H9 (cell line): ENCODE measurements around the gene VIT. TPM values are rescaled to one million over a fixed set of nuclear protein-coding genes. Genes with fewer than 3 reads are reported as not detected.

Experiments used
- DNase-seq: peaks from one replicate; pipeline ENCODE4 v3.0.0-alpha.2; 2017
- H2AFZ ChIP-seq: one replicate; pipeline ENCODE4 v1.6.1; 2013; ENCODE audit warnings: mild to moderate bottlenecking, low read length, control low read depth, moderate library complexity
- H2AK5ac ChIP-seq: 2 replicates; pipeline ENCODE4 v1.6.1; 2013; ENCODE audit warnings: low read length, control low read depth, mixed read lengths; ENCODE audit not compliant: insufficient read length
- H2BK120ac ChIP-seq: one replicate; pipeline ENCODE4 v1.6.1; 2013; ENCODE audit warnings: low read depth, mild to moderate bottlenecking, low read length, control low read depth, inconsistent platforms; ENCODE audit not compliant: poor library complexity, severe bottlenecking
- H2BK12ac ChIP-seq: 2 replicates; pipeline ENCODE4 v1.6.1; 2013; ENCODE audit warnings: low read length, control low read depth, mixed read lengths, low read depth; ENCODE audit not compliant: insufficient read length
- H2BK15ac ChIP-seq: 2 replicates; pipeline ENCODE4 v1.6.1; 2013; ENCODE audit warnings: low read depth, low read length, control low read depth
- H2BK20ac ChIP-seq: one replicate; pipeline ENCODE4 v1.6.1; 2013; ENCODE audit warnings: low read depth, mild to moderate bottlenecking, low read length, control low read depth, inconsistent platforms; ENCODE audit not compliant: poor library complexity, severe bottlenecking
- H2BK5ac ChIP-seq: 2 replicates; pipeline ENCODE4 v1.6.1; 2013; ENCODE audit warnings: low read length, control low read depth, mixed read lengths; ENCODE audit not compliant: insufficient read length
- H3K14ac ChIP-seq: 2 replicates; pipeline ENCODE4 v1.6.1; 2013; ENCODE audit warnings: low read length, control low read depth; ENCODE audit not compliant: insufficient read depth
- H3K18ac ChIP-seq: 2 replicates; pipeline ENCODE4 v1.6.1; 2013; ENCODE audit warnings: low read depth, mild to moderate bottlenecking, mixed read lengths, low read length, control low read depth; ENCODE audit not compliant: insufficient read length
- H3K23ac ChIP-seq: 2 replicates; pipeline ENCODE4 v1.6.1; 2013; ENCODE audit warnings: low read length, control low read depth, mixed read lengths, low read depth; ENCODE audit not compliant: insufficient read length
- H3K23me2 ChIP-seq: 2 replicates; pipeline ENCODE4 v1.6.1; 2013; ENCODE audit warnings: low read depth, mild to moderate bottlenecking, mixed read lengths, low read length, control low read depth; ENCODE audit not compliant: insufficient read length, poor library complexity, severe bottlenecking
- H3K27ac ChIP-seq: 2 replicates; pipeline ENCODE4 v1.5.1; 2013; ENCODE audit warnings: low read length, control low read depth, mixed read lengths, low read depth; ENCODE audit not compliant: insufficient read length
- H3K27me3 ChIP-seq: 2 replicates; pipeline ENCODE4 v1.6.1; 2013; ENCODE audit warnings: low read length, control low read depth, inconsistent platforms; ENCODE audit not compliant: insufficient read depth
- H3K4ac ChIP-seq: 2 replicates; pipeline ENCODE4 v1.6.1; 2013; ENCODE audit warnings: low read depth, mild to moderate bottlenecking, control low read depth, inconsistent platforms, low read length, moderate library complexity
- H3K4me1 ChIP-seq: 2 replicates; pipeline ENCODE4 v1.6.1; 2013; ENCODE audit warnings: low read length, control low read depth, inconsistent platforms; ENCODE audit not compliant: insufficient read depth
- H3K4me2 ChIP-seq: 2 replicates; pipeline ENCODE4 v1.6.1; 2013; ENCODE audit warnings: low read length, control low read depth, mixed read lengths; ENCODE audit not compliant: insufficient read length, insufficient read depth
- H3K56ac ChIP-seq: 2 replicates; pipeline ENCODE4 v1.6.1; 2013; ENCODE audit warnings: low read depth, mild to moderate bottlenecking, mixed read lengths, low read length, control low read depth; ENCODE audit not compliant: insufficient read length
- H3K79me1 ChIP-seq: 2 replicates; pipeline ENCODE4 v1.6.1; 2013; ENCODE audit warnings: low read depth, mild to moderate bottlenecking, moderate library complexity, low read length, control low read depth, inconsistent platforms; ENCODE audit not compliant: insufficient read depth, poor library complexity, severe bottlenecking
- H3K79me2 ChIP-seq: 2 replicates; pipeline ENCODE4 v1.6.1; 2013; ENCODE audit warnings: low read length, control low read depth, inconsistent platforms; ENCODE audit not compliant: insufficient read depth
- H3K9ac ChIP-seq: 2 replicates; pipeline ENCODE4 v1.6.1; 2013; ENCODE audit warnings: low read length, control low read depth, mixed read lengths; ENCODE audit not compliant: insufficient read length; ENCODE audit errors: extremely low read depth
- H3K9me3 ChIP-seq: one replicate; pipeline ENCODE4 v1.6.1; 2013; ENCODE audit warnings: low read depth, low read length, inconsistent platforms; ENCODE audit not compliant: control insufficient read depth
- H3T11ph ChIP-seq: one replicate; pipeline ENCODE4 v1.6.1; 2013; ENCODE audit warnings: mild to moderate bottlenecking, low read length, control low read depth, inconsistent platforms
- H4K20me1 ChIP-seq: one replicate; pipeline ENCODE4 v1.6.1; 2013; ENCODE audit not compliant: control insufficient read depth, insufficient read length, insufficient read depth
- H4K5ac ChIP-seq: 2 replicates; pipeline ENCODE4 v1.6.1; 2013; ENCODE audit warnings: low read depth, mild to moderate bottlenecking, mixed read lengths, low read length, control low read depth; ENCODE audit not compliant: insufficient read length
- H4K8ac ChIP-seq: replicated peaks from 2 replicates; pipeline ENCODE4 v1.6.1; 2013; ENCODE audit warnings: low read length, control low read depth, mixed read lengths, low read depth; ENCODE audit not compliant: insufficient read length
- H4K91ac ChIP-seq: 2 replicates; pipeline ENCODE4 v1.6.1; 2013; ENCODE audit warnings: low read depth, mild to moderate bottlenecking, moderate library complexity, mixed read lengths, low read length, control low read depth; ENCODE audit not compliant: insufficient read length
- H3K27ac Mint-ChIP-seq, 3 experiments: 2 replicates in 2 of 3; 3 replicates in 1 of 3; pipeline ENCODE4 v1.8.0; 2020 to 2021; ENCODE audit warnings: mixed read lengths in 3 of 3, mild to moderate bottlenecking in 1 of 3, moderate library complexity in 1 of 3
- H3K27me3 Mint-ChIP-seq: 2 replicates; pipeline ENCODE4 v1.8.0; 2021; ENCODE audit warnings: low read depth, mild to moderate bottlenecking, moderate library complexity, mixed read lengths
- H3K36me3 Mint-ChIP-seq, 3 experiments: 2 replicates in 2 of 3; 3 replicates in 1 of 3; pipeline ENCODE4 v1.8.0; 2020 to 2021; ENCODE audit warnings: low read depth in 3 of 3, mixed read lengths in 3 of 3; ENCODE audit not compliant: insufficient read depth in 1 of 3
- H3K4me1 Mint-ChIP-seq, 2 experiments: 2 replicates each; pipeline ENCODE4 v1.8.0; 2020; ENCODE audit warnings: mixed read lengths in 2 of 2
- H3K4me3 Mint-ChIP-seq, 2 experiments: 2 replicates in 1 of 2; 3 replicates in 1 of 2; pipeline ENCODE4 v1.8.0; 2020 to 2021; ENCODE audit warnings: mild to moderate bottlenecking in 2 of 2, mixed read lengths in 2 of 2, moderate library complexity in 1 of 2
- H3K9me3 Mint-ChIP-seq, 2 experiments: 2 replicates in 1 of 2; 3 replicates in 1 of 2; pipeline ENCODE4 v1.8.0; 2020; ENCODE audit warnings: mild to moderate bottlenecking in 2 of 2, mixed read lengths in 2 of 2, moderate library complexity in 1 of 2
- CTCF ChIP-seq: fragments of 200-600 bp; sonication (generic); conservative IDR thresholded peaks from 3 replicates; pipeline ENCODE4 v1.8.0; 2021; ENCODE audit warnings: antibody characterized with exemption, mild to moderate bottlenecking
- WGBS: extraction: QIAGEN DNeasy Blood & Tissue Kit; methylation state at CpG from one replicate; pipeline ENCODE4 v1.1.7; 2013; ENCODE audit warnings: missing lambda C conversion rate, low lambda C conversion rate, mixed read lengths; ENCODE audit not compliant: insufficient read length; ENCODE audit errors: extremely low coverage; 5-methylcytosine and 5-hydroxymethylcytosine counted together
- total RNA-seq: library from RNA; stranded (reverse); gene quantifications from 2 replicates; pipeline ENCODE4 v1.2.1, GENCODE V29; 2021

The VIT gene
- total RNA-seq, 1 experiment from 2014 or later: 0.15 TPM

GRCh38 chr2:36717603-36718266 lies 21.2 kb downstream of the VIT start:
- no peaks in the 10 kb centered on the region; the same call in 1 of the 2 replicates for H3K4me1 ChIP-seq
- no peak overlapping the region for H2BK5ac ChIP-seq
- H2BK20ac ChIP-seq: no peak overlapping the region
- no peak overlapping the region for H2BK15ac ChIP-seq
- H3K27ac ChIP-seq: no peak overlapping the region
- H4K8ac ChIP-seq: no peak overlapping the region
- no peak overlapping the region for H3K4ac ChIP-seq
- H3K4me3 Mint-ChIP-seq: no peak overlapping the region
- no peak overlapping the region for H4K5ac ChIP-seq
- H3K56ac ChIP-seq: no peak overlapping the region
- no peaks in the 10 kb centered on the region for H4K20me1 ChIP-seq
- H2BK120ac ChIP-seq: no peak overlapping the region
- no peak overlapping the region for H3T11ph ChIP-seq
- DNase-seq: no peak
- peaks cover 0 to 9% (median 5%) of the 10 kb centered on the region in 3 experiments; a peak in 3 of 7 replicates for H3K36me3 Mint-ChIP-seq
- H3K23ac ChIP-seq: no peak overlapping the region
- peaks cover 8 to 9% of the 10 kb centered on the region in 2 experiments for H3K9me3 Mint-ChIP-seq
- no peaks in the 10 kb centered on the region for H3K79me2 ChIP-seq
- no peak overlapping the region for H3K14ac ChIP-seq
- H3K4me1 Mint-ChIP-seq: peaks cover 10 to 12% of the 10 kb centered on the region in 2 experiments
- no peak overlapping the region for H3K4me2 ChIP-seq
- no peak overlapping the region for H3K27ac Mint-ChIP-seq
- H3K27me3 Mint-ChIP-seq: 0 out of 2 replicates have a peak, but pooled peaks cover 1% of the 10 kb centered on the region
- H3K23me2 ChIP-seq: no peaks in the 10 kb centered on the region
- WGBS: no CpG with 5 or more reads among the region's 3 CpGs
- no peak for TF ChIP-seq CTCF
- H2AK5ac ChIP-seq: no peak overlapping the region
- no peaks in the 10 kb centered on the region for H3K27me3 ChIP-seq
- H2AFZ ChIP-seq: no peak overlapping the region
- no peak overlapping the region for H3K9ac ChIP-seq
- H3K9me3 ChIP-seq: no peaks in the 10 kb centered on the region
- H4K91ac ChIP-seq: no peak overlapping the region
- no peak overlapping the region for H2BK12ac ChIP-seq
- H3K18ac ChIP-seq: no peak overlapping the region
- no peaks in the 10 kb centered on the region for H3K79me1 ChIP-seq
